IPS-11a (cell line): ENCODE data around the gene SRP14.
"Not testable (repeated sequence)": the region's sequence is repeated elsewhere in the genome, so short reads cannot be mapped to it uniquely, and the experiment has no call there.

Experiments
- H3K4me3 ChIP-seq: one replicate; pipeline ENCODE4 v1.5.1; 2013; ENCODE audit warnings: low read depth, low read length, control low read depth

The SRP14 gene

DNA sequence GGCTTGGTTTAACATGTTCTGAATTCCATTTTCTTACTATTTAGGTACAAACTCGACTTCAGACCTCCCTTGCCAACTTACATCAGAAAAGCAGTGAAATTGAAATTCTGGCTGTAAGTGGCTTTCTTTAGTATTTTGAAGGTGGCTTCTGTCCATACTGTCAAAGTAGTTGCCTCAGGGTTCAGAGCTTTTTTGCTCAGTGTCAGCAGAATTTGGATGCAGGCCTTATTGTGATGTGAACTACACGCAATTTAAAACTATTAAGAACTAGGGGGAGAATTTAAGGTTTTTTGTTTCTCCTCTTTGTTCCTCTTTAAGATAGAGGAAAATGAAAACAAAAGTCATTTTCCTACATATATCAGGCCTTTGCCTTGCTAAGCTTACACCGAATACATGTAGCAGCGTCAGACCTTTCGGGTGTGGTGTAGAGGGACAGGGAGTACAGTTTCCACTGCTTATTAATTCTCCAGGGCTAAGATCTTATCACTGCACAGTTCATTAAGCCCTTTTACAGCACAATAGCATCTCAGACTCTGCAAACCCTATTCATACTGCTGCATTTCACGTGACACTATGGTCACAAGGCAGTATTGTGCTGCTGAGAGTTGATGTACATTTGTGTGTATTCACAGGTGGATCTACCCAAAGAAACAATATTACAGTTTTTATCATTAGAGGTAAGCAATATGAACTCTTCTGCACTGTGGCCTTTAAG is 6.7 kb downstream of the SRP14 start:
- no peak overlapping the region for H3K4me3 ChIP-seq

- no peak overlapping the region for H3K4me3 ChIP-seq
Measured at GRCh38 chr15:40031300-40031699, 7.7 kb downstream of the SRP14 start.

GRCh38 chr15:40029979-40030893 is 8.7 kb downstream of the SRP14 start:
- H3K4me3 ChIP-seq, result no peak overlapping the region

DNA sequence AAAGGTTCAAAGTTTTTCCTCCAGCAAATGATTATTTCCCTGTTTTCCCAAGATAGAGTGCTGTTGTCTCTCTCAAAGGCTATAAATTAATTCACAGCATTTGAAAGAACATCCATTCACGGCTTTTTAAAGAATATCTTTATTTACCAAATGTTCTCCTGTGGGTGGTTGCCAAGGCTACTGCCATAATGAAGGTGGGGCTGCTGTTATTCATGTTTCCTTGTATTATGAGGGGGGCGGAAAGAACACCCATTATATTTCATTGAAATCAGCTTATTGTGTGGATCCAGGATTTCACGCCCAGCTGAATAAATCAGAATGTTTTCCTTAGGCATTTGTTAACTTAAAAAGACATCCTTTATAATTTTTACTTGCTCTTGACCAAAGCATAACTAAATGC is 10.1 kb downstream of the SRP14 start:
- H3K4me3 ChIP-seq, result no peak overlapping the region

DNA sequence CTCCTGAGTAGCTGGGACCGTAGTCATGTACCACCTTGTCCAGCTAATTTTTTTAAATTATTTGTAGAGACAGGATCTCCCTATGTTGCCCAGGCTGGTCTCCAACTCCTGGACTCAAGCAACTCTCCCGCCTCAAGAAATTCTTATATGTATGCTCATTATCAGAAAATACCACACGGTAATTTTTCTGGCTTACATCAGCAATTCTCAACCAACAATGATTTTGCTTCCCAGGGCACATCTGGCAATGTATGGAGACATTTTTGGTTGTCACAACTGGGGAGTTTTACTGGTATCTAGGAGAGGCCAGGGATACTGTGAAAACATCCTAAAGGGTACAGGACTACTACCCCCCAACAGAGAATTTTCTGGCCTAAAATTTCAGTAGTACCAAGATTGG is 10.8 kb downstream of the SRP14 start:
- H3K4me3 ChIP-seq, result no peak overlapping the region

GRCh38 chr15:40016224-40016865 is 22.6 kb downstream of the SRP14 start:
- no peak overlapping the region for H3K4me3 ChIP-seq

GRCh38 chr15:40014390-40014789 is 24.6 kb downstream of the SRP14 start:
- no peak overlapping the region for H3K4me3 ChIP-seq

DNA sequence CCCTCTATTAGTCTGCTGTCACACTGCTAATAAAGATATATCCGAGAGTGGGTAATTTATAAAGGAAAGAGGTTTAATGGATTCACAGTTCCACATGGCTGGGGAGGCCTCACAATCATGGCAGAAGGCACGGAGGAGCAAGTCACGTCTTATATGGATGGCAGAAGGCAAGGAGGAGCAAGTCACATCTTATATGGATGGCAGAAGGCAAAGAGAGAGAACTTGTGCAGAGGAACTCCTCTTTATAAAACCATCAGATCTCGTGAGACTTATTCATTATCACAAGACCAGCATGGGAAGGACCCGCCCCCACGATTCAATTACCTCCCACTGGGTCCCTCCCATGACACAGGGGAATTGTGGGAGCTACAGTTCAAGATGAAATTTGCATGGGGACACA is 25.6 kb downstream of the SRP14 start:
- H3K4me3 ChIP-seq, result not testable (repeated sequence)

GRCh38 chr15:40011303-40011702 is 27.7 kb downstream of the SRP14 start:
- H3K4me3 ChIP-seq, result no peak overlapping the region

GRCh38 chr15:40010686-40011085 is 28.3 kb downstream of the SRP14 start:
- H3K4me3 ChIP-seq, result no peak overlapping the region

DNA sequence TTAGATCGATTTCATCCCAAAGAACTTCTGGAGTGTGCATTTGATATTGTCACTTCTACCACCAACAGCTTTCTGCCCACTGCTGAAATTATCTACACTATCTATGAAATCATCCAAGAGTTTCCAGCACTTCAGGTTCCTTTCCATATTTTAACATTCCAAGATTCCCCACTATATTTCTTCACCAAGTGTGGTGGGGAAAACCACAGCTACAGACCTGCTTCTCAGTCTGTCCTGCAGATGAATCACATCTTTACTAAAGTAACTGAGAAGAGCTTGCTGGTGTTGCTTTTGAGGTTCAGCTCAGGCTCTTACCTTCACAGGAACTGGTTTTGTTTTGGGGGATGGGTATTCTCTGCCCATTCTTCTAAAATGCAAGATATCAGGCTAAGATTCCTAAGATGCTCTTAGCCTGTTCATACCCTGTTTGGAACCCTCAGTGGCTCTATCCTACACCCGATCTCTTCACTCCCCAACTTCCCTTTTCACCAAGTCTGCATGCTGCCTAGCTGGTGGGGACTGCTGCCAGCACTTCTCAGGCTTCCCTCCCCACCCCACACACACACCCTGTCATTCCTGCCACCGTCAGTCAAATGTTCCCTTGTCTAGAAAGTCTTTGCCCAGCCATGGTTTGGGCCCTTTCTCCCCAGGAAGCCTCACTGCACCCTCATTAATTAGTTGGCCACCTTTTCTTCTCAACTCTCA is 30.8 kb downstream of the SRP14 start:
- H3K4me3 ChIP-seq, result no peak overlapping the region

GRCh38 chr15:40006646-40007045 is 32.3 kb downstream of the SRP14 start:
- H3K4me3 ChIP-seq, result no peak overlapping the region

DNA sequence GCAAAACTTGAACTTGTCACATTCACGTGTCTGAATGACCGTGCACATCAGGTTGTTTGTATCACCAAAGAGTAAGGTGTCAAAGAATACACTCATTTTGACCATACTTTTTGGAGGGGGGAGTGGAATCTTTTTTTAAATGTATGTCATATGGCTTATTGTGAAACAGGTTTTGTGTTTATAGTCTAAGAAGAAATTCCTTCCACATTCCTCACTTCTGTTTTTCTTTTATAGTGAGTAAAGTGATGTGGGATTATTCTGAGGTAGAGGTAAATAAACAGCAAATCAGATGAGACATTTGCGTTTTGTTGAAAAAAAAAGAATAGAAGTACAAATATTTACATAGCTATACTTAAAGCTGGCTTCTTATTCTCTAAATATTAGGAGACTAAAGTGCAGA is 33.0 kb downstream of the SRP14 start:
- H3K4me3 ChIP-seq, result no peak overlapping the region

DNA sequence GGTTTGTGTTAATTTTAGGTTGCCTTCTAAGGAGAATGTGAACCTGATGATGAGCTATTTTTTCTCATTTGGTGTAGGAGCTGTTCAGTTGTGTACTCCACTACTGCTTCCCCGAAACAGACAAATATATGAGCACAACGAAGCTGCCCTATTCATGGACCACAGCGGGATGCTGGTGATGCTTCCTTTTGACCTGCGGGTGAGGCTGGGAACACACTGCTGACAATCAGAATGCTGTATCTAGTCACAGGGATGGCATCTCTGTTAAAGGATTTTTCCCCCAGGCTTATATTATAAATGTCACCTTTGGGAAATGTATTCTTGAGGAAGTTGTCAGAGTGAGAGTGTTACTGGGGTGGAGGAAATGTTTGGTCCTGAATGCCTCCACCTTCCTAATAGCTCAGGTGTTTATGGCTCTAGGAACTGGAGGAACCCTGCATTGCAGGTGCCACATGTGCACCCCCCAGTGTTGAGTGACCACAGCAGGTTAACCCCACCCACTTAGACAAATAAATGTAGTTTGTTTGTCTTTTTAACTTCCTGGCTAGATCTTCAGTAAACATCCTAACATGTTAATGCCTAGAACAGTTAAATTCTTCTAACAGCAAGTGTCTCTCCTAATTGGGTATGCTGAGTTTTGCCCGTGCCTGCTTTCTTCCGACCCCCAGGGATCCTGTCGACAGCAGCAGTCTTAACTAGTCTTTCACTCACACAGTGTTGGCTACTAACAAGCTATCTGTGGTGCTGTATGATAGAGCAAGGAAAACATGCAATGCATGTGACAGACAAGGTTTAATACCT is 35.7 kb downstream of the SRP14 start:
- H3K4me3 ChIP-seq, result no peak overlapping the region

- H3K4me3 ChIP-seq, result no peak overlapping the region
Measured at GRCh38 chr15:40002295-40002694, 36.7 kb downstream of the SRP14 start.

GRCh38 chr15:39999538-40000200 is 39.3 kb downstream of the SRP14 start:
- H3K4me3 ChIP-seq, result no peak overlapping the region

GRCh38 chr15:39998511-39999077 is 40.4 kb downstream of the SRP14 start:
- H3K4me3 ChIP-seq, result no peak overlapping the region

DNA sequence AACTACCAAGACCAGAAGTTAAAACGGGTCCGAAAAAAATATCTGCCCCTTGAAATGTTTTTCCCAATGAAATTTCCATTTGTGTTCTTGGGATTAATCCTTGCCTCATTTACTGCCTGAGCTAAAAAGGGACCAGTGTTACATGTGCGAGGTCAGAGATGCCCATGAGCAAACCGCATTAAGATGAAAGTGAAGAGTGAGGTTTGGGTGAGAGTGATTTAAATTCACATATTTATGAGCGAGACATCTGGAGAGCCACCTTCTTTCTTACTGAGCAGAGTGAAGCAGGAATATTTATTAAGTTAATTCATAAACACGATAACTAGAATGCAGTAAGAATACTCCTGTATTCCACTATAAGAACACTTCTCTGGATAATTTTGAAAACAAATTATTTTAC is 41.3 kb downstream of the SRP14 start:
- no peak overlapping the region for H3K4me3 ChIP-seq

DNA sequence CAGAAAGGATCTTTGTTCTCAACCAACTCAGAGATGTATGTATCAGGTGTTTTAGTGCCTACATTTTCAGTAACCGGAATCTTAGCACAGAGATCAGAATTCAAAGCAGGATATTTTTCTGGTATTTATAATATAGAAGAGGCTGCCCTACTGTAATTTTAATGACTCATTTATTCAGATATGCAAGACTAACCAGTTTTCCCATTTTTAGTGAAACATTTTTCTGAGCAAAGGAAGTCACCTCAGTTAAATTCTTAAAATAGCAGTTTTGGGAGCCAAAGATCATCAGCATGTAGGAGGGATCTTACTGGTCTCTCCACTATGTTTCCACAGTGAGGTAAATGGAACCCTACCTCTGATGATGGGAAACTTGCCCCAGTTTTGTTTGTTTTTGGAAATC is 42.0 kb downstream of the SRP14 start:
- no peak overlapping the region for H3K4me3 ChIP-seq
